ENCODE measurements around the gene PTCD2.
"Not testable (repeated sequence)": the region's sequence is repeated elsewhere in the genome, so short reads cannot be mapped to it uniquely, and the experiment has no call there.

Gene PTCD2

DNA sequence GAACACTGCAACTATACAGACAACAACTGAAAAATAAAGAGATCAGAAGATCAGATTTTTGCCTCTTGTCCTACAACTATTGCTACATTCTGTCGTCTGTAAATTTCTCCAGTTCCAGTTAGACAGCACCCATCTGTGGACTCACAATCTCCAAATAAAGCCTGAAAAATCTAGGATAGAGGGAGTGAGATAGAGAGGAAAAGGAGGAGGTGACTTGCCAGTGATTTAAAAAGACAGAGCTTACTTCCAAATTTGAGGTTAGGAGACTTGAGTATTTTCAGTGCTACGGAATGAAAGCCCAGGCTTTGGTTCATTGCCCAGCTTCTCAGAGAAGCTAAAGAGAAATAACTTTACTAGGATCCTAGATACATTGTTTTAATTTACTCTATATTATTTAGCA lies 63.6 kb downstream of the PTCD2 start:
- no peak for DNase-seq

DNA sequence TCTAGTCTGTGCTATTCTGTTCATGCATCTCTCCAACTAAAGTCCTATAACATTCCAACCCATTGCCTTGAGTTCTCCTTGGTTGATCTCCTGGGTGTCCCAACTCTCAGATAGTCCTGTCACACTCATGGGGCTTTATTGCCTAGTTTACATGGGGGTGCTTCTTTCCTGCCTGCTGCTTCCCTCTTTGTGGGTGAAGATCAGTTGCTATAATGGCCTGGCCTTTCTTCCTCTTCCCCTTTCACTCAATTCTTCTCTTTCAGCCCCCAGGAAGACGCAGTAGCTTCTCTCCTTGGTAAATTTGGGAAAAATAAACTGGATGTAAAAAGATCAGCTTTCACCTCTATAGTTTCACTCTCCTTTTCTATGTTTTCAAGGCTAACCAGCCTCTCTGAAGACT lies 66.5 kb downstream of the PTCD2 start:
- no peak for DNase-seq

DNA sequence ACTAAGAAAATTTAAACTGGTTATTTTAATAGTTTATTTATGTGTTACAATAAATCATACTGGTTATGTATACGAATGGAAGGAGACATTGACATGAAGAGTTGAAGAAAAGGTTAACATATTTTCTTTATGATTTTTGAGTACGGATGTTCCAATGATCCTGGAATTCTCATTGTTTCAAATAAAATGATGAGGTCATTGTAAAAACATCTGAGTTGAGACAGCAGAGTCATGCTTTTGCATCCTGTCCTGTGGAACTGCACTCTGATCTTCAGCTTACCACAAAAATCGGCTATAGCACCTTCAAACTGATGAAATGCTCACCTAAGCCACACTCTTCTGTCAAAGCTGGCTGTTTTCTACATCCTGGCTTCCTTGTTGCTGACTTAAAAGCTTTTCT lies 67.8 kb downstream of the PTCD2 start:
- DNase-seq: no peak

DNA sequence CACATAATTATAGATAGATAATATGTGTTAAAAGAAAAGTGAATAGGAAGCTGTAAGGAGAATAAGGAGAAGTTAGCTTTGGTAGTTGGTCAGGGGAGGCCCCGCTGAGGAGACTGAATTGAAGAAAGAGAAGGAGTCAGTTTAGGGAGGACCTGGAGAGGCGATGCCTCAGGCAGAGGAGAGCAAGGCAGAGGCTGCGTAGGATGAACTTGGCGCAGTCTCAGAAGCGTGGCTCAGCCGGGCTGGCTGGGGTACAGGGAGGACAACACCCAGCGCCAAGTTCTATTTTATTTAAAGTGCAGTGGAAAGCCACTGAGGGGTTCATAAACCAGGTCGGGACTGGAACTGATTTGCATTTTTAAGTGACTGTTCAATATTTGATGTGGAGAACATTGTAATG lies 68.5 kb downstream of the PTCD2 start:
- no peak for DNase-seq

DNA sequence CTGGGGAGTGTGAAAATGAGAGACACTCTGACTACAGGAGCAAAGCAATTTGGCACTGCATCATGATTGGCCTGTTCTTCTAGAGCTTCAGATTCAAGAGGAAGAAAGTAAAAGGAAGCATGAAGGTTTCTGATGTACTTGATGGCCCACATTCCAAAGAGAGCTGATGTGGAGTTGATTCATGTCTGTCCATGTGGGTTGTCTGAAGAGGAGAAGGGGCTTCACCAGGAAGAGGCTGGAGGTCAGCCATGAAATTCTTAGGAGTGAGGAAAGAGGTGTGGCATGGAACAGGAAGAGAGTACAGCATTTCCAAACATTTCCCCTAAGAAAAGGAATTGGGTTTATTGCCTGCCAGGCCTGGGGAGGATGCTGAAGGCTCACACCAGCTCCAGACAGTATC lies 70.7 kb downstream of the PTCD2 start:
- DNase-seq: no peak

DNA sequence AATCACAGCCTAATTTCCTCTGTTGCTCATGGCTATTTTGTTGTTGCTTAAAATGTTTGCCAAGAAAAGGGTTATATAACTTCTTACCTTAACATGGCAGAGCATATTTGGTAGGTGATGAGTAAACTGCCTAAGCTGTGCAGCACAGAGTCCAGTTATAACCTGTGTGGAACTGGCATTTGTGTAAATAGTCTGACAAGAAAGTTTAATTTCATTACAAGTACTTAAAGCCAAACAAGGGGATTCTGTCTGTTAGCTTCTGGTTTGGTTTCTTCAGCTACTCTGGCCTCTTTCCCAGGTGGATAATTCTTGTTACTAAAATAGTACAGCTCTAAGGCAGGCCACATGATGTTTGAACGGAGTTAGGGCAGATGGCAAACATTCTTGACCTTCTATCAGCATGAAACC lies 72.2 kb downstream of the PTCD2 start:
- DNase-seq: no peak

DNA sequence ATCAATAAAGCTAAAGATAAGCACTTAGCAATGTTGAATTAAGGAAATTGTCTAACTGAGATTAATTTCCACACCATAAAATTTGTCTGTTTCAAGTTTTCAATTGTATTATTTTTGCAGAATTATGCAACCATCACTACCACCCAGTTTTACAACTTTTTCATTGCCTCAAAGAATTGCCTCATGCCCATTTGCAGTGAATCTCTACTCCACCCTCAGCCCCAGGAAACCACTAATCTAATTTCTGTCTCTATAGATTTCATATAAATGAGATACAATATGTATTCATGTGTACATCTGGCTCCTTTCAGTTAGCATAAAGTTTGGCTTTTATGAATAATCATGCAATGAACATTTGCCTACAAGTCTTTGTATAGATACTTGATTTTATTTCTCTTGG lies 72.9 kb downstream of the PTCD2 start:
- DNase-seq: no peak

DNA sequence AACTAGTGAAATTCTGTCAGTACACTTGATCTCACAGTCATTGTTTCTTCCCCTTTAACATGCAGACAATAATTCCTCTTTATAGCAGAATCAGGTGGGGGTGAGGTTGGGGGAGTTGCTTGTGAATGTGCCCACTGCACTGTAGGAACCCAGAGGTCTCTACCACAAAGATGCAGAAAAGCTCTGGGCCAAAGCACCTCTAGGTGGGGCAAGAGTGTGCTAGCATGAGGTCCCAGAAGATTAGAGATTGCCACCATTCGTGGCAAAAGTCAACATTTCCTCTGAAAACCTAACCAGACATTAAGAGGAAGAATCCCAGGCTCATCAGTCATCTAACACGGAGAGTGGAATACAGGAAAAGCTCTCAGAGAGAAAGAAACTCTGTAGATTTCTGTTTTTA lies 74.5 kb downstream of the PTCD2 start:
- DNase-seq: peak; percentile 20

DNA sequence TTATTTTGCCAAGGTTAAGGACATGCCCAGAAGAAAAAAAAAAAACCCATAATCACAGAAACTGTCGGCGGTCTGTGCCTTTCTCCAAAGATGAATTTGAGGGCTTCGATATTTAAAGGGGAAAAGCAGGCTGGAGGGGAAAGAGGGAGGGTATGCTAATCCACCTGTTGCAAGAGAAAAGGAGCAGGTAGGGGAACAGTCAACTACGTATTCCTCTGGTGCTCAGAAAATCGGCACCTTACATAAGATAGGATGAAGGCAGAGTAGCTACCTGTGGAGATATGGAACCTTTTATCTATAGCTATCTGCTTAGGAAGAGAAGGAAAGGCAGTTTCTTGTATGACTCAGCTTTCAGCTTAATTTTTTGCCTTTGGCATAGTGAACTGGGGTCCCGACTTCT lies 77.7 kb downstream of the PTCD2 start:
- DNase-seq: no peak

DNA sequence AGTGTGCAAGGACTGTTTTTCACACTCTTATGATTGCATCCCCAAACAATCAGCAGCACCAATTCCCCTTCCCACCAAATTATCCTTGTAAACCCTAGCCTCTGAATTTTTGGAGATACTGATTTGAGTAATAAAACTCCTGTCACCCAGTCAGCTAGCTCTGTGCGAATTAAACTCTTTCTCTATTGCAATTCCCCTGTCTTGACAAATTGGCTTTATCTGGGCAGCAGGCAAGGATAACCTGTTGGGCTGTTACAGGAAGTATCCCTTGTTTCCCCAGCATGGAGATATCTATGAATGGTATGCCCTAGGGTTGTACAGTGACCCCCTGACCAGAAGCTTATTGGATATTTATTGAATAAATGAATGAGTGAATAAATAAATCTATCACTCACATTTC lies 80.8 kb downstream of the PTCD2 start:
- DNase-seq: no peak

DNA sequence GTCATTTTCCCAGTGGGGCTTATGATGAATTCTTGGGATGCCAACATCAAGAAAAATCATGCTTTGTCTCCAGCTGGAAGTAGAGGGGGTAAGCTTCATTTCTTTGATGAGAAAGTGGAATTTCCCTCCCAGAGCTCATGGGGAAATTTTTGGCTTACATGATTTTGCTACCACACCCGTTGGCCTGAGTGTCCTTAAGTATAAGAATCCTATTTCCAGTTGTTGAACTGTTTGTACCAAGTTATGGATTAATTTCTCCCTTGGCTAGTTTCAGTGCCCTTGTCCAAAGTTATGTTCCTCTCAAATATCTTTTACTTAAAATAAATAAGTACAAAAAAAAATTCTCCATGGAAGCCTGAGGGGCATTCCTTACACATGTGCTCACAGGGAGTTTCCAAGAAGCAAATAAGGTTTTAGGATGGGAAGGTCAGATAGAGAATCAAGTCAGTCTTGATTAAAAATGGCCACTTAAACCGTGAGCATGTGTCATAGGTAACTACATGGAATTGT lies 82.3 kb downstream of the PTCD2 start:
- no peak for DNase-seq

DNA sequence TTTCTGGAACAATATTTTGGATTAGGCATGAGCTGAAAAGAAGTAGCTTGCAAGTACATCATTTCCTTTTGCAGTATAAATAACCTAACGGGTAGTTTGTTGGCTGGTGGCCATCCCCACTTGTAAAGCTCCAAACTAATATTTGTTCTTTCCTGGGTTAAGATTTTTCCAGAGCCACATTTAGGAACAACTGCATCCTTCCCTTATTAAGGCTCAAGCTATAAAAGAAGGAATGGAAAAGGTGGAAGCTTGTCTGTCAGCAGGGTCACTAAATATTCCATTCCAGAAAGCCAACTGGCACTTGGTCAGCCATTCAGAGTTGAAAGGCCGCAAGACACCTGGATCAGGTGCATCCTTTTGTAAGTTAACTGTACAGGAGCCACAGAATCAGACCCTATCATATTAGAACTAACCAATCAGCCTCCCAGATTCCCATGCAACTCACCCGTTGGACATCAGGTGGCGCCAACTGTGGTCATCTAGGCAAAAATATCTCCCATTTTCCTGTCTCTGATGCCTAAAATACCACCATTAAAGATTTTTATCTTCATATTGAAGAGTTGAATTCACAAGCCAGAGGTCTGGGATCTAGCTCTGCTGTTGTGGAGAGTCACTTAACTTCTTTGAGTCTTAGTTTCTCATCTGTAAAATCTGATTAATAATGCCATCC lies 82.9 kb downstream of the PTCD2 start:
- no peak for DNase-seq

DNA sequence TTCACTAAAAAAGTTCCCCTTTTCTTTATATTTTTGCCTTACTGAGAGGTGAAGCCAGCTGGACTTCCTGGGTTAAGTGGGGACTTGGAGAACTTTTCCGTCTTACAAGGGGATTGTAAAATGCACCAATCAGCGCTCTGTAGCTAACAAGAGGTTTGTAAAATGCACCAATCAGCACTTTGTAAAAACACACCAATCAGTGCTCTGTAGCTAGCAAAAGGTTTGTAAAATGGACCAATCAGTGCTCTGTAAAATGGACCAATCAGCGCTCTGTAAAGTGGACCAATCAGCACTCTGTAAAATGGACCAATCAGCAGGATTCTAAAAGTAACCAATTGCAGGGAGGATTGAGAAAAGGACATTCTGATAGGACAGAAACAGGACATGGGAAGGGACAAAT lies 84.6 kb downstream of the PTCD2 start:
- DNase-seq: not testable (repeated sequence)

DNA sequence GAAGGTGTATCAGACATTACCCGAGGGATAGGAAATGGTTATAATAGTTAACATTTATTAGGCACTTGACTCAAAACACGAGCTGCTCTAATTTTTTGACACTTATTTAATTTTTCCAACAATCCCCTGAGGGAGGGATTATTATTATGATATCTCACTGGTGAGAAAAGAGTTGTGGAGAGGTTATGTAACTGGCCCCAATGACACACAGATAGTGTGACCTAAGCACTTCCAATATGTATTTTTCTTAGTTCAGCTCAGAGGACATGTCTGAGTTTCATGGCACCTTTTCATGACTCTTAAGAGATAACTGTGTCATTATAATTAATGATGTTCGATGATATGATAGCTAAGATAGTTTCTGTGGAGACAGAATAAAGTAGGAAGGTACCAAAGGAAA lies 86.9 kb downstream of the PTCD2 start:
- DNase-seq: no peak

DNA sequence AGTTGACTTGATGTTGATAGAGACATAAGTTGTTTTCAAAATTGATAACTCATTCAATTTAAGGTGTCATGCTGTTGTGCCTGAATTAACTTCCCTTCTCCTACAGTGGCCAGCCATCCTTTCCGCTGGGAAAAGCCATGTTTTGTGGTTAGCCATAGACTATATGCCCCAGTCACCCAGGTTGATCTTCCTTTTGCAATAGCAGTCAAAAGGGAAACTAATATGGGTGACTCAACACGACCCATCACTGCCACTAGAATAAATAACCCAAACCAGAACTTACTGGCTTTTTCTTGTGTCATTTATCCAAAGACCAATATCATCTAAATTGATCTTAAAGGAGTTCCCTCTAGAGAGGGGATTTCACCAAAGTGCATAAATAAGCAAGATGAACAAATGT lies 87.4 kb downstream of the PTCD2 start:
- DNase-seq: no peak

DNA sequence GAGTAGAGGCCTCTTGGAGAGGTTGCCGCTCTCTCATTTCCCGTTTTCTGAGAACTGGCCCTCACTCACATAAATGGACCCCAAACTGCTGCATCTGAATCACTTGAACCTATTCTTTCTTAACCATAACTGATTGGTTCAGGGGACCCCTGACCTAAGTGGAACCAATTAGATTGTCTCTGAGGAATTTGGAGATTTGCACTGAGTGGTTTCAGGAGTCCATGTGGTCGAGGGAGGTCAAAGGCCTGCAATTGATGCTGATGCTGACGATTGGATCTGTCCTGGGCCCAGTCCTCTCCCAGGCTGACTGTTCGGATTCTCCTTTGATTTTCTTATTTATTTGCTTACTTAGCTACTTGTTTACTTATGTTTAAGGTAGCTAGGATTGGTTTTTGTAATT lies 88.0 kb downstream of the PTCD2 start:
- no peak for DNase-seq

DNA sequence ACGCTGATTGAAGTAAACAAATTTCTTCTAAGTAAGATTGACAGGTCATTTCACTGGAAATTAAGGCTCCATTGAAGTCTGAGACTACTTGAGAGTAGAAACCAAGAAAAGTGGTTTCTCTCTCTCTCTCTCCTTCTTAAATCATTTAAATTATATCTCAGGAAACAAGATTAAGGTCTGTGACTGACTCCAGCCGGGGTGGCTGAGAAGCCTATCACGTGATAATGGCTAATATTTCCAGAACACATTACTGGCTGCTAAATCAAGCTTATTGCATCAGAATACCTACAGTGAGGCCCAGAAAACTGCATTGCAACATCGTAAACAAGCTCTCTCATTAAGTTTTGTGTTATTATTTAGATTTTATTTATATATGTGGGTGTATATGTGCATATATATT lies 88.4 kb downstream of the PTCD2 start:
- no peak for DNase-seq

DNA sequence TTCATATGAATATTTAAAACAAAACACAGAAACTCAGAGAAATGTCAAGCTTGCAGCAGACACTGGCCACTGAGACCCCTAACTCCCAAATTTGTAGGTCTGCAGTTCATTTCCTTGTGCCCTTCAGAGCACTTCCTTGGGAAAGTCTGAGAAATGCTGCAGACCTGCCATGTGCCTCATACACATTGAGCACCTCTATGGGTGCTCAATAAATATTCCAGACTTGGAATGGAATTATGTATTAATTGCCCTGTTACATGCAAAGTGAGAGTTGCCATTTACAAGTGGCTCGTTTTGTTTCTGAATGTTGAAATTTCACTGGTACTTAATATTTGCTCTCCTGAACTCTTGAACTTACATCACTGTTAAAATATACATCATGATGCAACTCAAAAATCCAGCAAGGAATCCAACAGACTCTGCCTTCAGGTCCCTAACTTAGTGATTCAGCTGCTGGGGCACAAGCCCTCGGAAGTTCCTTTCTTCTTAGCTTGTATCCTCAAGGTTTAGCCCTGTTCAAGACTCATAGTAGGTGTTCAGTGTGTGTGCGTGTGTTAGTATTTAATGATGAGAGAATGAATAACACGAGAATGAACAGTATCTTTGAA lies 90.6 kb downstream of the PTCD2 start:
- DNase-seq: no peak

DNA sequence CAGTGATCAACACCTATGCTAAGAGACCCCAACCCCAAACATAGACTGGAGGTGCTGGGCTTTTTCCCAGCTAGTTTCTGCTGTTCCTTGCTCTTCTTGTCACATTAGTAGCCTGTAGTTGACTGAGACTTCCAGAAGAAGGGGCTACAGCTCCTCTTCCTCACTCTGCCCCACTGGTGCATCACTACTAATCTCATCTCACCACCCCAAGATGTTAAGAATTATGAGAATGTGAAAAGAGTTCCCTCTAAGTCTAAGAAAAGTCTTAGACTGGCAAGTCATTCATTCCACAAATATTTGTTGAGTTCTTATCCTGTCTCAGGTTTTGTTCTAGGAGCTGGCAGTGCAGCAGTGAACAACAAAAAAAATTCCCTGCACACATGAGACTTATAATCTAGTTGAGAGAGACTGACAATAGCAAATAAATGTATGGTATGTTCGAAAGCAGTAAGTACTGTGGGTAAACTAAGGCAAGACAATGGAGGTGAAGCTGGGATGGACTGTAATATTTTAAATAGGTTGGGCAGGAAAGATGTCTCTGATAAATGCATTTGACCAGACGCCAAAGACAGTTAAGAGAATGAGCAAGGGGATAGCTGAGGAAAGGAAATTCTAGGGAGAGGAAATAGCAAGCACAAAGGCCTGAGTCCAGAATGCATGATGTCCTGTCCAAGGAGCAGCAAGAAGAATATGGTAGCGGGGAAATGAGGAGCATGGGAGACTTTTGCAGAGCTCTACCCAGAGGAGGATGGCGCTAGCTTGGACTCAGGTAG lies 92.3 kb downstream of the PTCD2 start:
- DNase-seq: no peak

DNA sequence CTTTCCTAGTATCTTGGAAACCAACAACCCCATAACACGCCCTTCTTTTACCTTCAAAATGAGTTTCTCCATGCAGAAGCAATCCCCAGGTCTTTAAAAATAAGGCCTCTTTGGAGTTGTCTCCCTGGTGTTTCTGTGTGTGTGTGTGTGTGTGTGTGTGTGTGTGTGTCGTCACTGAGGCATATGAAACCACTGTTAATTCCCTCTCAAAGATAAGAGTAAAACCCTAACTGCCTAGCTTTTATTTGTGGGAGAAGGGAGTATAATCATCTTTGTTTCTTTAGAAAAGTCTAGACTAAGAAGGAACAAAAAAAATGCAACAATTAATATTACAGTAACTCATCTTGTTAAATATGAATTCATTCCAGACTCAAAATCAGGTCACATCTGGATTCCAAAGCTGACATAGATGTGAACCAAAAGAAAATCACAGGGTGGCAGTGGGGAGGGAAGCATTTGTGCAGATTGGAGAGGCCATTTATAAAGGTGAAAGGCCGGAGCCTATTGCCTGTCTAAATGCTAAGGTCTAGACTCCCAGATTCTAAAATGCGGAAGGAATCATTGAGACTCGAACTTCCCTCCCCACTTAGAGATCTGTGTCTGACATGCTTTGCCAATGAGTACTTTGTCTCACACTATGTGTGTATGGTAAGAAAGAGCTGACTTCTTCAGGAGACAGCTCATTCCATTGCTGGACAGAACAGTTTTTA lies 95.6 kb downstream of the PTCD2 start:
- DNase-seq: no peak

DNA sequence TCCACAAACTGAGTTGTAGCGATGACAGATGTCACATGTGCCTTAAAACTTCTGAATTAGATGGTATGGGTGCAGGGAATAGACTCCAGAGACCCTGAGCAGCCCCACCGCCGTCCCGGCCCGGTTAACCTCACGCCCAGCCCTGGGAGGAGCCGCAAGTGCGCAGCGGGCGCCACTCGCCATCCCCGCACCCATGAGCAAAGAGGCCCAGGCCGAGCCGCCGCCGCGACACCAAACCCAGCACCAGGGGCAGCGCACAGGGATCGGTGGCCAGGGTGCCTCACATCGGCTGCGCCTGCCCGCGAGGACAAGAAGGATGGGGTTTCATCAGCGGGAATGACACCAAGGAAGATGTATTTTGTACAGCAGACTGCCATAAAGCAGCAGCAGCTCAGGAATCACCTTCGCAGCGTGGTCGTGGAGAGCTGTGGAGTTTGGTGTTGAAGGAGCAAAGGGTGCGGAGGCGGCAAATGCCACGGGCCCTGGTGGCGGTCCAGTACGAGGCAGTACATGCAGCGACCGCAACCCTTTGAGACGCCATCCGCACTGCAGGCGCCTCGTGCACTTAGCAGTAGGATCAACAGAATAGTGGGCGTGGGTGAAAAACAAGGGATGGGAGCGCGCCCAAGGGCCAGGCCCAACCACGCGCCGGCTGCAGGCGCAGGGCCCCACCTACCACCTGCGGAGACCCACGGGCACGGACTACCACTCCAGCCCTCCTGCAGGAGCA lies 97.3 kb downstream of the PTCD2 start:
- no peak for DNase-seq
